ENCODE measurements around the gene OSBPL10.

OSBPL10 gene

GRCh38 chr3:31977736-31978135 lies 3.3 kb downstream of the OSBPL10 start:
- Histone ChIP-seq H3K9ac (ENCODE audit: low read length) (peak overlapping the region; percentile 95; the same call in 1 of the 2 replicates), H4K20me1 (ENCODE audit: insufficient read depth, low read length) (no peaks in the 10 kb centered on the region), H3K9me2 (ENCODE audit: low read depth, low read length) (no peaks in the 10 kb centered on the region), H3K9me3 (ENCODE audit: low read length) (no peaks in the 10 kb centered on the region), H3K4me2 (ENCODE audit: low read length) (peak overlapping the region; percentile 68), H3K4me3 (ENCODE audit: low read depth, low read length, poor library complexity, severe bottlenecking) (peak overlapping the region; percentile 89), H3K4me1 (ENCODE audit: insufficient read depth, low read length, severe bottlenecking) (peaks cover 80% of the 10 kb centered on the region), H3K27ac (ENCODE audit: low read depth, low read length, poor library complexity, severe bottlenecking) (peak overlapping the region; percentile 99), H3K79me2 (ENCODE audit: insufficient read depth, low read length) (peaks cover 67% of the 10 kb centered on the region), H3K36me3 (ENCODE audit: insufficient read depth, low read length) (peaks cover 4% of the 10 kb centered on the region; the same call in 1 of the 2 replicates), H2AFZ (ENCODE audit: low read length) (no peak overlapping the region), H3K27me3 (ENCODE audit: insufficient read depth, low read length) (no peaks in the 10 kb centered on the region), H3F3A (ENCODE audit: insufficient read depth, low read length) (peaks cover 4% of the 10 kb centered on the region; the same call in 1 of the 2 replicates)
- TF ChIP-seq, protein P1, sequence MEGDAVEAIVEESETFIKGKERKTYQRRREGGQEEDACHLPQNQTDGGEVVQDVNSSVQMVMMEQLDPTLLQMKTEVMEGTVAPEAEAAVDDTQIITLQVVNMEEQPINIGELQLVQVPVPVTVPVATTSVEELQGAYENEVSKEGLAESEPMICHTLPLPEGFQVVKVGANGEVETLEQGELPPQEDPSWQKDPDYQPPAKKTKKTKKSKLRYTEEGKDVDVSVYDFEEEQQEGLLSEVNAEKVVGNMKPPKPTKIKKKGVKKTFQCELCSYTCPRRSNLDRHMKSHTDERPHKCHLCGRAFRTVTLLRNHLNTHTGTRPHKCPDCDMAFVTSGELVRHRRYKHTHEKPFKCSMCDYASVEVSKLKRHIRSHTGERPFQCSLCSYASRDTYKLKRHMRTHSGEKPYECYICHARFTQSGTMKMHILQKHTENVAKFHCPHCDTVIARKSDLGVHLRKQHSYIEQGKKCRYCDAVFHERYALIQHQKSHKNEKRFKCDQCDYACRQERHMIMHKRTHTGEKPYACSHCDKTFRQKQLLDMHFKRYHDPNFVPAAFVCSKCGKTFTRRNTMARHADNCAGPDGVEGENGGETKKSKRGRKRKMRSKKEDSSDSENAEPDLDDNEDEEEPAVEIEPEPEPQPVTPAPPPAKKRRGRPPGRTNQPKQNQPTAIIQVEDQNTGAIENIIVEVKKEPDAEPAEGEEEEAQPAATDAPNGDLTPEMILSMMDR (IDR thresholded peaks at IDR 0.05; ENCODE audit: low read length) = no peak
- no peak for TF ChIP-seq EZH2 (IDR thresholded peaks at IDR 0.05; ENCODE audit: borderline replicate concordance, low read length)

GRCh38 chr3:31976302-31976701 lies 4.8 kb downstream of the OSBPL10 start:
- TF ChIP-seq EZH2 (IDR thresholded peaks at IDR 0.05; ENCODE audit: borderline replicate concordance, low read length) = no peak
- TF ChIP-seq, protein P1 (IDR thresholded peaks at IDR 0.05; ENCODE audit: low read length) = no peak
- Histone ChIP-seq H3K4me3 (ENCODE audit: low read depth, low read length, poor library complexity, severe bottlenecking) (peak overlapping the region; percentile 89), H3K9ac (ENCODE audit: low read length) (peak overlapping the region; percentile 95; the same call in 1 of the 2 replicates), H3K9me3 (ENCODE audit: low read length) (no peaks in the 10 kb centered on the region), H3K27ac (ENCODE audit: low read depth, low read length, poor library complexity, severe bottlenecking) (peak overlapping the region; percentile 99), H3K4me2 (ENCODE audit: low read length) (peak overlapping the region; percentile 68; the same call in 1 of the 2 replicates), H3K79me2 (ENCODE audit: insufficient read depth, low read length) (peaks cover 73% of the 10 kb centered on the region), H3K9me2 (ENCODE audit: low read depth, low read length) (no peaks in the 10 kb centered on the region), H3K36me3 (ENCODE audit: insufficient read depth, low read length) (peaks cover 4% of the 10 kb centered on the region; the same call in 1 of the 2 replicates), H4K20me1 (ENCODE audit: insufficient read depth, low read length) (no peaks in the 10 kb centered on the region), H3K4me1 (ENCODE audit: insufficient read depth, low read length, severe bottlenecking) (peaks cover 85% of the 10 kb centered on the region), H3F3A (ENCODE audit: insufficient read depth, low read length) (peaks cover 4% of the 10 kb centered on the region; the same call in 1 of the 2 replicates), H2AFZ (ENCODE audit: low read length) (no peak overlapping the region), H3K27me3 (ENCODE audit: insufficient read depth, low read length) (no peaks in the 10 kb centered on the region)

DNA sequence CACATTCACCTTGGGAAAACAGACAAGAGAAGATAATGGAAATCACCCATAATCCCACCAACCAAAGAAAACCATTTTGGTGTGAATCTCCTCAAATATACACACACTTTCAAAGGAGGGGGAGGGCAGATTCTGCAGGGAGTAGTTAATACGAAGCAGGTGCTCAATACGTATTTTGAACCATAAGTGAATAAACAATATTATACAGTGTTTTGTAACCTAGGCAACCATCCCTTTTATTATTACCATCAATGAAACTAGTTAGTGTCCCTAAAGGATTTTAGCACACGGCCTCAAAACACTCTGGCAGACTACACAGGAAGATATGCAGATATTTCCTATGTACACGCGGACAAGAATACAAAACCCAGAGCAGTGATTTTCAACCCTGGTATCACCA lies 6.1 kb downstream of the OSBPL10 start:
- H3K4me3 ChIP-seq (ENCODE audit: low read depth, low read length, poor library complexity, severe bottlenecking) = peak overlapping the region; percentile 48
- TF ChIP-seq, protein P1 (IDR thresholded peaks at IDR 0.05; ENCODE audit: low read length) = no peak
- no peaks in the 10 kb centered on the region for H3K27me3 ChIP-seq (ENCODE audit: insufficient read depth, low read length)
- H4K20me1 ChIP-seq (ENCODE audit: insufficient read depth, low read length) = no peaks in the 10 kb centered on the region
- peak overlapping the region; percentile 99 for H3K27ac ChIP-seq (ENCODE audit: low read depth, low read length, poor library complexity, severe bottlenecking)
- H3K9me3 ChIP-seq (ENCODE audit: low read length) = no peaks in the 10 kb centered on the region
- no peak overlapping the region for H2AFZ ChIP-seq (ENCODE audit: low read length)
- peaks cover 98% of the 10 kb centered on the region for H3K4me1 ChIP-seq (ENCODE audit: insufficient read depth, low read length, severe bottlenecking)
- H3K9ac ChIP-seq (ENCODE audit: low read length) = peak overlapping the region; percentile 69
- H3F3A ChIP-seq (ENCODE audit: insufficient read depth, low read length) = peaks cover 13% of the 10 kb centered on the region
- peaks cover 73% of the 10 kb centered on the region for H3K79me2 ChIP-seq (ENCODE audit: insufficient read depth, low read length)
- peak overlapping the region; percentile 68 for H3K4me2 ChIP-seq (ENCODE audit: low read length)
- no peaks in the 10 kb centered on the region for H3K9me2 ChIP-seq (ENCODE audit: low read depth, low read length)
- H3K36me3 ChIP-seq (ENCODE audit: insufficient read depth, low read length) = peaks cover 4% of the 10 kb centered on the region; the same call in 1 of the 2 replicates

Measured in OCI-LY1 (cell line).